ENCODE data around the gene CPN2.

The CPN2 gene

DNA sequence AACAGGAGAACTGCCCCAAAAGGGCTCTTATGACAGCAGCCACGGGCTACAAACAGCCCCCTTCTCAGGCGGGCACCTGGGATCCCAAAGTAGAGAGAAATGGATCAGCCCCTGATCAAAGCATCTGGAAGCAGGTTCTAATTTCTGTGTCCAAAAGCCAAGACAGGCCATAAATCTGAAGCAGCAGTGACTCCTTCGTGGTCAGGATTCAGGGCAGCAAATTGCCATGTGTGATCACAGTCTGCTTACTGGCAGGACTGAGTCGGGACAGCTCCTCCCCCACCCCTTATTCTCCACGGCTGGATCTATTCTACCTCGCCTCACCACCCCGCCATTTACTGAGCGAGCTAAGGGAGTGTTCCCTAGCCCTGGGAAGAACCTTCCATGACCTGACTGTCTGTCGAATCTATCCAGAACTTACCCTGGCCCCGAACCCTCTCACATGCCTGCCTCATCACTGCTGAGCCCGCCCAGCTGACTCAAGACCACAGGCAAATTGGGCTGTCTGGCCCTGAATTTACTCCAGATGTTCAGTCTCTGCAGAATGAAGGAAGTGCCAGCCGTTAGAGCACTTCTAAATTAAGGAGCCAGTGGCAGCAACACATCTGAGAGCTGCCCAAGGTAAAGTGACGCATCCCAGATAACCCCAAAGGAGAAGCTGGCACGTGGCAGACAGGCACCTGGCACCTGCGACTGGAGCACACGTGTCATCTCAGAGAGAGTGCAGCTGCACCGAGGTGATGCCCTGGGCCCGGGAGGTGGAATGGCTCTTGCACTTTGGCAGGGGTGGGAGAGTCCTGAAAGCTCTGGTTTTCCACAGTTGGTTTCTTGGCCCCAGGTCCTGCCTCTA, 17.1 kb upstream of the CPN2 start:
- Histone ChIP-seq H2AFZ (no peak overlapping the region), H3K79me2 (no peaks in the 10 kb centered on the region), H3K9me3 (ENCODE audit: control insufficient read depth, low read length) (no peaks in the 10 kb centered on the region), H3K4me3 (ENCODE audit: low read depth, low read length) (no peak overlapping the region), H3K4me2 (ENCODE audit: low read length) (no peak overlapping the region), H3K27ac (no peak overlapping the region), H3K36me3 (ENCODE audit: control insufficient read depth, insufficient read depth, low read length) (no peaks in the 10 kb centered on the region), H3K27me3 (ENCODE audit: control insufficient read depth, insufficient read depth, low read length) (no peaks in the 10 kb centered on the region), H3K4me1 (no peaks in the 10 kb centered on the region), H3K9ac (no peak overlapping the region)
- TF ChIP-seq, protein P1, sequence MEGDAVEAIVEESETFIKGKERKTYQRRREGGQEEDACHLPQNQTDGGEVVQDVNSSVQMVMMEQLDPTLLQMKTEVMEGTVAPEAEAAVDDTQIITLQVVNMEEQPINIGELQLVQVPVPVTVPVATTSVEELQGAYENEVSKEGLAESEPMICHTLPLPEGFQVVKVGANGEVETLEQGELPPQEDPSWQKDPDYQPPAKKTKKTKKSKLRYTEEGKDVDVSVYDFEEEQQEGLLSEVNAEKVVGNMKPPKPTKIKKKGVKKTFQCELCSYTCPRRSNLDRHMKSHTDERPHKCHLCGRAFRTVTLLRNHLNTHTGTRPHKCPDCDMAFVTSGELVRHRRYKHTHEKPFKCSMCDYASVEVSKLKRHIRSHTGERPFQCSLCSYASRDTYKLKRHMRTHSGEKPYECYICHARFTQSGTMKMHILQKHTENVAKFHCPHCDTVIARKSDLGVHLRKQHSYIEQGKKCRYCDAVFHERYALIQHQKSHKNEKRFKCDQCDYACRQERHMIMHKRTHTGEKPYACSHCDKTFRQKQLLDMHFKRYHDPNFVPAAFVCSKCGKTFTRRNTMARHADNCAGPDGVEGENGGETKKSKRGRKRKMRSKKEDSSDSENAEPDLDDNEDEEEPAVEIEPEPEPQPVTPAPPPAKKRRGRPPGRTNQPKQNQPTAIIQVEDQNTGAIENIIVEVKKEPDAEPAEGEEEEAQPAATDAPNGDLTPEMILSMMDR (IDR thresholded peaks at IDR 0.05), result no peak

DNA sequence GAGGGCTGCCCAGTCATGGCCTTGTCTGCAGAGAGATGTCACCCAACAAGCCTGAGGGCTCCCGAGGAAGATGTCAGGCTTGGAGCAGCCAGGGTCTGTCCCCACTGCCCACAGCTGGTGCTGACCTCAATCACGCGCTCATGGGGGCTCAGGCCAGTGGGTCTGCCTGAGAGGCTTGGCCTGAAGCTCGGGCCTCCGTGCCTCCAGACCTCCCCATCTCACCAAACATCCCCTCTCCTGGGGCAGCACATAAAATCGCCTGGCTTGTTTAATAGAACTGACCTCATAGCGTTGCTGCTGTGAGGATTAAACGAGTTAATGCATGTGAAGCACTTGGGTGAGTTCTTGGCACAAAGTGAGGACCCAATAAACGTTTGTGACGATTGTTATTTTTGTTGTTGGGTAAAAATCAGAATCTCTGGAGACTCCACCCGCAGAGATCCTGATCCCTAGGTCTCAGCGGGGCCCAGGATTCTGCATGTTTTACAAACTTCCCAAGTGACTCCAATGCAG, 14.9 kb upstream of the CPN2 start:
- H2AFZ ChIP-seq, result no peak overlapping the region
- no peak overlapping the region for H3K27ac ChIP-seq
- no peak overlapping the region for H3K9ac ChIP-seq
- TF ChIP-seq, protein P1 (IDR thresholded peaks at IDR 0.05), result no peak
- no peaks in the 10 kb centered on the region for H3K4me1 ChIP-seq
- H3K36me3 ChIP-seq (ENCODE audit: control insufficient read depth, insufficient read depth, low read length), result no peaks in the 10 kb centered on the region
- H3K4me2 ChIP-seq (ENCODE audit: low read length), result no peak overlapping the region
- no peaks in the 10 kb centered on the region for H3K9me3 ChIP-seq (ENCODE audit: control insufficient read depth, low read length)
- no peaks in the 10 kb centered on the region for H3K27me3 ChIP-seq (ENCODE audit: control insufficient read depth, insufficient read depth, low read length)
- H3K79me2 ChIP-seq, result no peaks in the 10 kb centered on the region
- no peak overlapping the region for H3K4me3 ChIP-seq (ENCODE audit: low read depth, low read length)

- H3K4me2 ChIP-seq (ENCODE audit: low read length), result no peak overlapping the region
- H3K79me2 ChIP-seq, result no peaks in the 10 kb centered on the region
- no peaks in the 10 kb centered on the region for H3K27me3 ChIP-seq (ENCODE audit: control insufficient read depth, insufficient read depth, low read length)
- TF ChIP-seq, protein P1 (IDR thresholded peaks at IDR 0.05), result no peak
- no peak overlapping the region for H3K27ac ChIP-seq
- no peak overlapping the region for H2AFZ ChIP-seq
- H3K4me3 ChIP-seq (ENCODE audit: low read depth, low read length), result no peak overlapping the region
- no peaks in the 10 kb centered on the region for H3K36me3 ChIP-seq (ENCODE audit: control insufficient read depth, insufficient read depth, low read length)
- no peaks in the 10 kb centered on the region for H3K4me1 ChIP-seq
- no peaks in the 10 kb centered on the region for H3K9me3 ChIP-seq (ENCODE audit: control insufficient read depth, low read length)
- H3K9ac ChIP-seq, result no peak overlapping the region
These were observed 14.4 kb upstream of the CPN2 start for GRCh38 chr3:194365526-194365925.

GRCh38 chr3:194364652-194365434, 13.7 kb upstream of the CPN2 start:
- H3K4me3 ChIP-seq (ENCODE audit: low read depth, low read length), result no peak overlapping the region
- no peak overlapping the region for H2AFZ ChIP-seq
- H3K9me3 ChIP-seq (ENCODE audit: control insufficient read depth, low read length), result no peaks in the 10 kb centered on the region
- no peaks in the 10 kb centered on the region for H3K4me1 ChIP-seq
- no peaks in the 10 kb centered on the region for H3K27me3 ChIP-seq (ENCODE audit: control insufficient read depth, insufficient read depth, low read length)
- no peaks in the 10 kb centered on the region for H3K36me3 ChIP-seq (ENCODE audit: control insufficient read depth, insufficient read depth, low read length)
- no peak overlapping the region for H3K27ac ChIP-seq
- no peak overlapping the region for H3K9ac ChIP-seq
- no peaks in the 10 kb centered on the region for H3K79me2 ChIP-seq
- no peak overlapping the region for H3K4me2 ChIP-seq (ENCODE audit: low read length)
- TF ChIP-seq, protein P1 (IDR thresholded peaks at IDR 0.05), result no peak

All from parathyroid adenoma (tissue), 2 donors.